DMS53 treated with DMSO at 0.1 percent for 48 hours (cell line): ENCODE data around the gene SLC25A42.
A peak's percentile ranks its signal among the peaks of the same experiment; 100 is the strongest.

ENCODE experiments used
- DNase-seq: peaks from one replicate; lab custom pipeline; 2025; ENCODE audit not compliant: unreplicated experiment; lab: John Stamatoyannopoulos, UW

SLC25A42 gene

GRCh38 chr19:19050104-19050503 lies 13.7 kb upstream of the SLC25A42 start:
- DNase-seq, result no peak

GRCh38 chr19:19050731-19051130 lies 13.1 kb upstream of the SLC25A42 start:
- no peak for DNase-seq

GRCh38 chr19:19051478-19052213 lies 12.1 kb upstream of the SLC25A42 start:
- no peak for DNase-seq

- DNase-seq, result no peak
These were observed 10.9 kb upstream of the SLC25A42 start for GRCh38 chr19:19052921-19053320.

- DNase-seq, result no peak
These were observed 10.1 kb upstream of the SLC25A42 start for GRCh38 chr19:19053508-19054314.

- no peak for DNase-seq
These were observed 9.4 kb upstream of the SLC25A42 start for GRCh38 chr19:19054315-19054938.

- no peak for DNase-seq
These were observed 8.8 kb upstream of the SLC25A42 start for GRCh38 chr19:19054939-19055440.

- no peak for DNase-seq
These were observed 8.1 kb upstream of the SLC25A42 start for GRCh38 chr19:19055701-19056100.

- DNase-seq, result no peak
These were observed 7.0 kb upstream of the SLC25A42 start for GRCh38 chr19:19056636-19057275.

GRCh38 chr19:19057317-19057716 lies 6.5 kb upstream of the SLC25A42 start:
- DNase-seq, result no peak

GRCh38 chr19:19057720-19058119 lies 6.1 kb upstream of the SLC25A42 start:
- DNase-seq, result no peak

GRCh38 chr19:19059018-19059836 lies 4.6 kb upstream of the SLC25A42 start:
- no peak for DNase-seq

- peak; percentile 63 for DNase-seq
These were observed 3.8 kb upstream of the SLC25A42 start for GRCh38 chr19:19059837-19060611.

GRCh38 chr19:19061506-19061905 lies 2.3 kb upstream of the SLC25A42 start:
- DNase-seq, result no peak

- peak; percentile 70 for DNase-seq
These were observed 1.2 kb upstream of the SLC25A42 start for GRCh38 chr19:19062454-19063182.

- no peak for DNase-seq
These were observed 416 bp downstream of the SLC25A42 start for GRCh38 chr19:19064098-19064722.

- no peak for DNase-seq
These were observed 1.3 kb downstream of the SLC25A42 start for GRCh38 chr19:19064811-19065745.
